HG03060 (cell line): ENCODE results near the gene NDUFA8.
A peak's percentile ranks its signal among the peaks of the same experiment; 100 is the strongest.

Experiments
- ATAC-seq: cut with Tn5 transposase; IDR thresholded peaks from one replicate; pipeline ENCODE4 v1.9.1; 2021; ENCODE audit warnings: low read depth, moderate number of reproducible peaks; ENCODE audit not compliant: unreplicated experiment

Gene NDUFA8

GRCh38 chr9:122159026-122159924, at the start of gene NDUFA8, which contains the start of gene MORN5:
Gene NDUFA8, minus strand, starts transcription at chr9:122159779. Its CDS starts 102 bp downstream, at chr9:122159677.
Gene MORN5, plus strand, starts transcription at chr9:122159908. Its CDS starts 65 bp downstream, at chr9:122159973.
- ATAC-seq: peak; percentile 91

GRCh38 chr9:122207096-122207495, 47.5 kb upstream of the NDUFA8 start:
- no peak for ATAC-seq

GRCh38 chr9:122206118-122207046, 46.8 kb upstream of the NDUFA8 start:
- no peak for ATAC-seq

- ATAC-seq: no peak
These were observed 45.6 kb upstream of the NDUFA8 start for GRCh38 chr9:122205176-122205575.

GRCh38 chr9:122204491-122204890, 44.9 kb upstream of the NDUFA8 start:
- ATAC-seq: no peak

GRCh38 chr9:122204055-122204454, 44.5 kb upstream of the NDUFA8 start:
- no peak for ATAC-seq

- ATAC-seq: no peak
These were observed 42.5 kb upstream of the NDUFA8 start for GRCh38 chr9:122202111-122202510.

- ATAC-seq: no peak
These were observed 42.1 kb upstream of the NDUFA8 start for GRCh38 chr9:122201641-122202040.

GRCh38 chr9:122200960-122201595, 41.5 kb upstream of the NDUFA8 start:
- ATAC-seq: no peak

GRCh38 chr9:122197882-122198281, 38.3 kb upstream of the NDUFA8 start:
- ATAC-seq: no peak

- ATAC-seq: no peak
These were observed 37.8 kb upstream of the NDUFA8 start for GRCh38 chr9:122197426-122197825.

GRCh38 chr9:122195875-122196274, 36.3 kb upstream of the NDUFA8 start:
- ATAC-seq: no peak

- no peak for ATAC-seq
These were observed 34.1 kb upstream of the NDUFA8 start for GRCh38 chr9:122193651-122194050.

- ATAC-seq: no peak
These were observed 33.4 kb upstream of the NDUFA8 start for GRCh38 chr9:122192914-122193525.

GRCh38 chr9:122192261-122192875, 32.8 kb upstream of the NDUFA8 start:
- ATAC-seq: no peak

GRCh38 chr9:122191584-122191983, 32.0 kb upstream of the NDUFA8 start:
- no peak for ATAC-seq

- ATAC-seq: no peak
These were observed 31.2 kb upstream of the NDUFA8 start for GRCh38 chr9:122190597-122191381.

GRCh38 chr9:122188369-122188768, 28.8 kb upstream of the NDUFA8 start:
- ATAC-seq: no peak
